ENCODE measurements around the gene SERPINB7.

GRCh38 chr18:63731215-63731614 lies 44.0 kb upstream of the SERPINB7 start:
- TF ChIP-seq EZH2 (IDR thresholded peaks at IDR 0.05; ENCODE audit: insufficient read depth, low read length) (no peak), CTCF (IDR thresholded peaks at IDR 0.05; ENCODE audit: insufficient read depth, low read depth, low read length) (no peak)
